Esophagus muscularis mucosa (tissue), 4 donors: ENCODE results near the gene GALK1. TPM values are rescaled to one million over a fixed set of nuclear protein-coding genes. Genes with fewer than 3 reads are reported as not detected.
"Not testable (repeated sequence)": the region's sequence is repeated elsewhere in the genome, so short reads cannot be mapped to it uniquely, and the experiment has no call there.

ENCODE experiments used
- DNase-seq: peaks from one replicate; pipeline ENCODE4 v3.0.0-alpha.2; 2017; ENCODE audit errors: extremely low spot score
- H3K27ac ChIP-seq, 4 donors: fragments of 200-600 bp; sonication (generic); replicated peaks in 1 of 4; 1 replicate in 3 of 4; 2 replicates in 1 of 4; pipeline ENCODE4 v1.5.1; 2016 to 2019; ENCODE audit warnings: mild to moderate bottlenecking in 1 of 4
- H3K27me3 ChIP-seq, 4 donors: fragments of 200-600 bp; sonication (generic); one replicate each; pipeline versions ENCODE4 v1.5.1 to v1.6.0; 2016 to 2019
- H3K36me3 ChIP-seq, 4 donors: fragments of 200-600 bp; sonication (generic); one replicate each; pipeline ENCODE4 v1.5.1; 2016 to 2019
- H3K4me1 ChIP-seq, 4 donors: fragments of 200-600 bp; sonication (generic); one replicate each; pipeline ENCODE4 v1.5.1; 2016 to 2019
- H3K4me3 ChIP-seq, 4 donors: fragments of 200-600 bp; sonication (generic); 1 replicate in 2 of 4; 2 replicates in 2 of 4; pipeline ENCODE4 v1.5.1; 2016 to 2019; ENCODE audit warnings: mild to moderate bottlenecking in 4 of 4, moderate library complexity in 1 of 4
- H3K9me3 ChIP-seq, 4 donors: fragments of 200-600 bp; sonication (generic); 1 replicate in 3 of 4; 2 replicates in 1 of 4; pipeline ENCODE4 v1.5.1; 2016 to 2019
- EP300 ChIP-seq: sonication (generic); formaldehyde crosslinking; IDR thresholded peaks from one replicate; pipeline ENCODE4 v1.6.1; 2017; ENCODE audit warnings: antibody characterized with exemption
- POLR2A ChIP-seq: fragments of 450-650 bp; IDR thresholded peaks from one replicate; pipeline ENCODE4 v1.6.1; 2017; ENCODE audit warnings: antibody characterized with exemption, moderate library complexity, mild to moderate bottlenecking, low read depth
- POLR2AphosphoS5 ChIP-seq, 2 donors: sonication (generic); formaldehyde crosslinking; IDR thresholded peaks; one replicate each; pipeline ENCODE4 v1.6.1; 2017; ENCODE audit warnings: antibody characterized with exemption in 2 of 2
- WGBS: methylation state at CpG from one replicate; pipeline ENCODE4 v1.1.5; 2018; 5-methylcytosine and 5-hydroxymethylcytosine counted together
- intact Hi-C: fragments of 100-400 bp; cut with DNase I; formaldehyde crosslinking; loops from one replicate; pipeline ENCODE4 v1.15.1; 2023
- total RNA-seq, 4 donors: library from RNA; depleted of rRNA; stranded (reverse); fragments of >200 nt; gene quantifications; one replicate each; pipeline versions ENCODE4 v1.1.0 to v1.2.1, GENCODE V29; 2016
- TF ChIP-seq, protein P1 (sequence below), 3 experiments: fragments of 200-600 bp in 2 of 3; fragments of 450-650 bp in 1 of 3; sonication (generic) in 2 of 3; IDR thresholded peaks; one replicate each; pipeline ENCODE4 v1.5.1; 2017 to 2019; ENCODE audit warnings: antibody characterized with exemption in 3 of 3, mild to moderate bottlenecking in 2 of 3, moderate library complexity in 1 of 3

GALK1 gene
- total RNA-seq, 4 donors from 2014 or later, result 16.9 to 34.1 (median 24.4) TPM

DNA sequence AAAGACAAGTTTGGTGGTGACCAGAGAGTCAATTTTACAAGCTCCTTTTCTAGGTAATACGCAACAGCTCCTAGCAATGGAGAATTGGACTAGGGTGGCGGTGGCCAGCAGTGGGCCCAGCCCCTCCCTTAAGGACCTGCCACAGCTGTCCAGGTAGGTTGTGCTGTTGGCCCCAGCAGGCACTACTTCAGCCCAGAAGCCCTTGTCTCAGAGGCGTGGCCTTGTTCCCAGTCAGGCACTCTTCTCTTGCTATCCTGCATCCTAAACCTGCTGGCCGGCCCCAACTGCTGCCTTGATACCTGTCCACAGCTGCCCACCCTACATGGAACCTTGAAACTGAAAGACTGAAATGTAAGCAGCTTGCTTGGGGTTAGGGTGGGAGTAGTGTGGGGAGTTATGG, 989 bp upstream of the GALK1 start:
- no peak for DNase-seq
- intact Hi-C loops, result loop anchor here (10.0 kb wide), 1 partner anchor 59 kb away; no protein-coding TSS in a partner anchor
- peaks cover 10 to 30% (median 26%) of the 10 kb centered on the region in 4 donors for H3K4me1 ChIP-seq
- no peaks in the 10 kb centered on the region for H3K9me3 ChIP-seq
- H3K27me3 ChIP-seq, result no peaks in the 10 kb centered on the region
- H3K4me3 ChIP-seq, result no peak overlapping the region
- peak overlapping the region; percentile 83 to 93 (median 90) for H3K27ac ChIP-seq
- H3K36me3 ChIP-seq, result peaks cover 0 to 16% (median 6%) of the 10 kb centered on the region in 4 donors
- WGBS, result 89% methylated on average over 3 of the region's 4 CpGs
- TF ChIP-seq, protein P1, sequence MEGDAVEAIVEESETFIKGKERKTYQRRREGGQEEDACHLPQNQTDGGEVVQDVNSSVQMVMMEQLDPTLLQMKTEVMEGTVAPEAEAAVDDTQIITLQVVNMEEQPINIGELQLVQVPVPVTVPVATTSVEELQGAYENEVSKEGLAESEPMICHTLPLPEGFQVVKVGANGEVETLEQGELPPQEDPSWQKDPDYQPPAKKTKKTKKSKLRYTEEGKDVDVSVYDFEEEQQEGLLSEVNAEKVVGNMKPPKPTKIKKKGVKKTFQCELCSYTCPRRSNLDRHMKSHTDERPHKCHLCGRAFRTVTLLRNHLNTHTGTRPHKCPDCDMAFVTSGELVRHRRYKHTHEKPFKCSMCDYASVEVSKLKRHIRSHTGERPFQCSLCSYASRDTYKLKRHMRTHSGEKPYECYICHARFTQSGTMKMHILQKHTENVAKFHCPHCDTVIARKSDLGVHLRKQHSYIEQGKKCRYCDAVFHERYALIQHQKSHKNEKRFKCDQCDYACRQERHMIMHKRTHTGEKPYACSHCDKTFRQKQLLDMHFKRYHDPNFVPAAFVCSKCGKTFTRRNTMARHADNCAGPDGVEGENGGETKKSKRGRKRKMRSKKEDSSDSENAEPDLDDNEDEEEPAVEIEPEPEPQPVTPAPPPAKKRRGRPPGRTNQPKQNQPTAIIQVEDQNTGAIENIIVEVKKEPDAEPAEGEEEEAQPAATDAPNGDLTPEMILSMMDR (IDR thresholded peaks at IDR 0.05), result no peak
- TF ChIP-seq EP300, result no peak
- no peak for TF ChIP-seq POLR2A
- no peak for TF ChIP-seq POLR2AphosphoS5 (IDR thresholded peaks at IDR 0.05)

DNA sequence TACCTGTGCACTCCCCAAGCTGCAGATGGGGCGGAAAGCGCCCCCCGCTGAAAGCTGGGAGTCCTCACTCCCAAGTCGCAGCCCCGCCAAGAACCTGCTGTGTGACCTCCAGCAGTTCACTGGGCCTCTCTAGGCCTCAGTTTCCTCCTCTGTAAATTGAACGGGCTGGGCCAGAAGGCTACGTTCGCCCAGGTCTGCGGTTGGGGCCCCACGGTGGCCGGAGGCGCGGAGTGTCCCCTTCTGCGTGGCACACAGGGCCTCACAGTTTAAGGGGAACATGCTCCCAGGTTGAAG, 628 bp downstream of the GALK1 start:
- H3K9me3 ChIP-seq, result no peaks in the 10 kb centered on the region
- no peaks in the 10 kb centered on the region for H3K27me3 ChIP-seq
- DNase-seq, result no peak
- peak overlapping the region; percentile 83 to 93 (median 90) for H3K27ac ChIP-seq
- TF ChIP-seq EP300, result no peak
- WGBS, result 2% methylated on average over 11 of the region's 14 CpGs
- peaks cover 0 to 31% (median 8%) of the 10 kb centered on the region in 4 donors for H3K36me3 ChIP-seq
- H3K4me1 ChIP-seq, result peaks cover 10 to 30% (median 26%) of the 10 kb centered on the region in 4 donors
- intact Hi-C loops, result loop anchor here (10.0 kb wide), 1 partner anchor 60 kb away; no protein-coding TSS in a partner anchor
- peak overlapping the region; percentile 71 to 91 (median 77) for H3K4me3 ChIP-seq

DNA sequence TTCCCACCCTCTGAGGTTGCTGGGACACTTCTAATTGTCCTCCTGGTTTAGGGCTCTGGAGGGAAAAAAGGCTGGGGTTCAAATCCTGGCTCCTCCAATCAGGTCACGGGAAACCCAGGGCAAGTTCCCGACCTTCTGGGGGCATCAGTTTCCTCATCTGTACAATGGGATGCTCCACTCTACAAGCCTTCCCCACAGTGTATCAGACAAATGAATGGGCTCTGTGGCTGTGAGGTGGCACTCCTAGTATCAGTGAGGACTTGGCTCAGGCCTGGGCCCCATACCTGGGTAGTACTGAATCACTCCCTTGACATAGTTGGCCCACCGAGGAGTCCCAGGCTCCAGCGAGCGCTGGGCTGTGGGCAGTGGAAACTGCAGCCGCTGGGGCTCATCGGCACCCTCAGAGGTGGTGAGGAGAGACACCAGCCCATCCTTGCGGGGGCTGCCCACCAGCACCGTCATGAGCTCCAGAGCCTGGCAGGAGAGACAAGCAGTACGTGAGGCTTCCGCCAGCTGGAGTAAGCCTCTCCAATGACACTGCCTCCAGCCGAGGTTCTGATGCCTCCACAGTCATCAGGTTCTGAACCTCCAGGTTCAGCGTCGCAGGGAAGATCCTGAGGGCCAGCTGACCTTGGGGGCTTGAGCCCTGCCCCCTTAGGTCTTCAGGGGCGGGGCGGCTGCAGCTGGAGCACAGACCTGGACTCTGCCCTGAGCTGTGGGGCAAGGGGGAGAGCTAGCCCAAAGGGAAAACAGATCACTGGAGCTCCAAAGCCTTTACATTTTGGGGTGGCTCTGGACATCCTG, 1.2 kb downstream of the GALK1 start:
- H3K9me3 ChIP-seq, result no peaks in the 10 kb centered on the region
- H3K27me3 ChIP-seq, result no peaks in the 10 kb centered on the region
- TF ChIP-seq POLR2A, result no peak
- TF ChIP-seq, protein P1 (IDR thresholded peaks at IDR 0.05), result no peak
- H3K27ac ChIP-seq, result peak overlapping the region; percentile 83 to 93 (median 90)
- no peak for DNase-seq
- H3K4me1 ChIP-seq, result peaks cover 10 to 30% (median 26%) of the 10 kb centered on the region in 4 donors
- H3K4me3 ChIP-seq, result peak overlapping the region; percentile 71 to 91 (median 77)
- H3K36me3 ChIP-seq, result peaks cover 0 to 35% (median 10%) of the 10 kb centered on the region in 4 donors
- intact Hi-C loops, result loop anchor here (10.0 kb wide), 1 partner anchor 61 kb away; no protein-coding TSS in a partner anchor
- 73% methylated on average over 10 of the region's 16 CpGs for WGBS

DNA sequence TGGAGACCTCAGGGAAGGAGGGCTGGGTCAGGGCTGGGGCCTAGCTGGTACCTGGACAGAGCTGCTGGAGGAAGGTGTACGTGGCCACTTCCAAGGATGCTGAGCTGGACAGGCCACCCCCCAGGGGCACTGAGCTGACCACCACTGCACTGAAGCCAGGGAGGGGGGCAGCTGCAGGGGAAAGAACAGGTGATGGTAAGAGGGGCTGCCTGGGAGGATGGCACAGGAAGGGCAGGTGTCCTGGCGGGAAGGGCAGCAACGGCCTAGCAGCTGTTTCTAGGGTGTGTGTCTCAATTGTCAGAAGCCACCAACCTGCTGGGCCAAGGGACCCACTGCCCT, 1.8 kb downstream of the GALK1 start:
- Histone ChIP-seq H3K9me3 (no peaks in the 10 kb centered on the region), H3K27ac (no peak overlapping the region), H3K36me3 (peaks cover 0 to 40% (median 16%) of the 10 kb centered on the region in 4 donors), H3K27me3 (no peaks in the 10 kb centered on the region), H3K4me3 (no peak overlapping the region), H3K4me1 (peaks cover 10 to 30% (median 26%) of the 10 kb centered on the region in 4 donors)
- WGBS, result 81% methylated on average over 3 of the region's 3 CpGs
- DNase-seq, result no peak
- TF ChIP-seq EP300 (no peak), POLR2A (no peak), POLR2AphosphoS5 (IDR thresholded peaks at IDR 0.05) (no peak)
- TF ChIP-seq, protein P1 (IDR thresholded peaks at IDR 0.05), result no peak
- intact Hi-C loops, result loop anchor here (10.0 kb wide), 1 partner anchor 62 kb away; no protein-coding TSS in a partner anchor

DNA sequence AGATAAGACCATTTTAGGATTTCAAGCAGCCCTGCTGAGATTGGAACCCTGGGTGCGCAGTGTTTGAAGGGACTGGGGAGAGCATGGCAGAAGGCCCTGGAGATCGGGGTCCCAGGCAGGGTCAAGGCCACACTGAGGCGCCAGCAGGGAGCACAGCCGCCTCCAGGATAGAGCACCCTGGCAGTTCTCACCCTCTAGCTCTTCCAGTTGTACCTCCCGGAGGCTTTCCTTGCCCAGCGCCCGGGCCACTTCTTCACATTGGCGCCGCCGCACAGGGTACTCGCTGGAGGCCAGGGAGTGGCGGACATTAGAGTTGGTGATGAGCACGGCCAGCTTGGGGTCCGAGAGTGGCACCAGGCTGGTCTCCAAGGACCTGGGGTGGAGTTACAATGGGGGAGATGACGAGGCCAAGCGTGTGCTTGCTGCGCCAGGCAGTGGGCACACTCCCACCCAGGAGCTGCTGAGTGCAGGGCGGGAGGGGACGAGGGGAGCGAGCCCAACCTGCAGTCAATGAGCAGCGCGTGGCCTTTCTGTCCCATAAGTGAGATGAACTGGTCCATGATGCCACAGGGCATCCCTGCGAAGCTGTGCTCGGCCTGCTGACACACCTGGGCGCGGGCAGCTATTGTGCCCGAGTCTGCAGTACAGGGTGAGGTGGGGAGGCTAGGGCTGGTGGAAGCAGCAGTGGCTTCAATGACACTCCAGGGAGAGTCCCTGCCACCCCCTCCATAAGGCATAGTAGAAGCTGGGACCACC, 2.3 kb downstream of the GALK1 start:
- Histone ChIP-seq H3K27ac (no peak overlapping the region), H3K36me3 (peaks cover 0 to 46% (median 21%) of the 10 kb centered on the region in 4 donors), H3K4me3 (no peak overlapping the region), H3K27me3 (no peaks in the 10 kb centered on the region), H3K4me1 (peaks cover 10 to 30% (median 26%) of the 10 kb centered on the region in 4 donors), H3K9me3 (no peaks in the 10 kb centered on the region)
- TF ChIP-seq EP300 (no peak), POLR2AphosphoS5 (IDR thresholded peaks at IDR 0.05) (no peak)
- TF ChIP-seq, protein P1 (IDR thresholded peaks at IDR 0.05), result no peak
- intact Hi-C loops, result loop anchor here (10.0 kb wide), 1 partner anchor 62 kb away; no protein-coding TSS in a partner anchor
- no peak for DNase-seq
- WGBS, result 94% methylated on average over 16 of the region's 27 CpGs

DNA sequence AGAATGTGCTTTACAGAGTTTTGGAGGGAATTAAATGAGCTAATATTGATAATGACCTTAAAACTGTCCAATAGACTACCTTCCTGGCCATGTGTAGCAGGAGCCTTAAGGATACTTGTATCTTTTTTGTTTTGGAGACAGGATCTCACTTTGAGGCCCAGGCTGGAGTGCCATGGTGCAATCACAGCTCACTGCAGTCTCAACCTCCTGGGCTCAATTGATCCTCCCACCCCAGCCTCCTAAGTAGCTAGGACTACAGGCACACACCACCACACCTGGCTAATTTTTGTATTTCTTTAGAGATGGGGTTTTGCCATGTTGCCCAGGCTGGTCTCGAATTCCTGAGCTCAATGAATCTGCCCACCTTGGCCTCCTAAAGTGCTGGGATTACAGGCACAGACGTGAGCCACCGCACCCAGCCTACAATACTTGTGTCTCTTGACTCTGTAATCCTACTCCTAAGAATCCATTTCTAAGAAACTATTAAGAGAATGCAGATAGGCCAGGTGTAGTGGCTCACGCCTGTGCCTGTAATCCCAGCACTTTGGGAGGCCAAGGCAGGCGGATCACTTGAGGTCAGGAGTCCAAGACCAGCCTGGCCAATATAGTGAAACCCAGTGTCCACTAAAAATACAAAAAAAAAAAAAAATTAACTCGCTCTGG, 4.9 kb downstream of the GALK1 start:
- Histone ChIP-seq H3K36me3 (peaks cover 0 to 72% (median 37%) of the 10 kb centered on the region in 4 donors), H3K4me1 (peaks cover 10 to 28% (median 25%) of the 10 kb centered on the region in 4 donors)
- not testable (repeated sequence) for H3K27ac ChIP-seq, H3K27me3 ChIP-seq, H3K9me3 ChIP-seq, H3K4me3 ChIP-seq, DNase-seq
- intact Hi-C loops, result loop anchor here (10.0 kb wide), 1 partner anchor 65 kb away; no protein-coding TSS in a partner anchor
- WGBS, result 97% methylated on average over 6 of the region's 6 CpGs
